ENCODE data around the gene VN1R5.
"Not testable (repeated sequence)": the region's sequence is repeated elsewhere in the genome, so short reads cannot be mapped to it uniquely, and the experiment has no call there.

VN1R5 gene

DNA sequence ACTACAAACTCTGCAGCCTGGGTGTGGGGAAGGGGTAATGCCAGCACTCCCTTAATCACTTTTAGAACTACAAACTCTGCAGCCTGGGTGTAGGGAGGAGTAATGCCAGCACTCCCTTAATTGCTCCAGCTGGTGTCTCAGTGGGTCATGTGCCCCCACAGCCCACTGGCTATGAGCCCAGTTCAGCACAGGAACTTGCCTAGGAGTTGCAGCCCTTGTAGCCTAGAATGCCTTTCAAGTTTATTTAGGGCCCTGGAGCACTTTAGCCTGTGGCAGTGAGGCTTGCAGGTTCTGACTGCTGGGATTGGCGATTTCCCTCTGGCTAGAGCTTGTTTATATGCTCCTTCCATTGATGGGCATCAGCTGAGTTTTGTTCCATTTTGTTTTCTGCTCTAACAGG is 17.1 kb downstream of the VN1R5 start:
- no peak for DNase-seq (ENCODE audit: low read depth)

DNA sequence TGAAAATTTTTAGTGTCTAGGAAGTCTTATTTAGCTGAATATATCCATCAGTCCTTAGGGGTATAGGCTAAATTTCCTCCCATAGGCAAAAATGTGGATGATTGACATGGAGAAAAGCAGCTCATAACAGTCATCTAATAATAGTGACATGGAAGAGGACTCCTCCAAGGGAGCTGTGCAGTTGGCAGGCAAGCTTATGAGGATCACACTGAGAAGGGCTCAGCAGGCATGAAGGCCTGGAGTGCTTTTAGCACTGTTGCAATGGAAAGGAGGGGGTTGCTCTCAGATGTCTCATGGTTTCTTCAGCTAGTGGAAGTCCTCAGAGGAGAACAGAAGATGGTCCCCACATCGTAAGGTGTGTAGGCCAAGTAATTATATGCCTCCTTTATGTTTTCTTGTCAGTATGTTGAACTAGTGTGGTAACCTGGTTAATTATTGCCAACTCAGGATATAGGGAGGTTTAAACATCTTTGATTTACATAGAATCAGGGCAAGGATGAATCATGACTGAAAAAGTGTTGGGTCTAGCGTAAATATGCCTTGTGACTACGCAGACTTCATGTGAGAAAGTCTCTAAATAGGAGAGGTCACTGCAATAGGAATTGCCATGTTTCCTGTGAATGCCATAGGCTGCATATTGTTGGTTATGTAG is 18.9 kb downstream of the VN1R5 start:
- DNase-seq (ENCODE audit: low read depth) = no peak

DNA sequence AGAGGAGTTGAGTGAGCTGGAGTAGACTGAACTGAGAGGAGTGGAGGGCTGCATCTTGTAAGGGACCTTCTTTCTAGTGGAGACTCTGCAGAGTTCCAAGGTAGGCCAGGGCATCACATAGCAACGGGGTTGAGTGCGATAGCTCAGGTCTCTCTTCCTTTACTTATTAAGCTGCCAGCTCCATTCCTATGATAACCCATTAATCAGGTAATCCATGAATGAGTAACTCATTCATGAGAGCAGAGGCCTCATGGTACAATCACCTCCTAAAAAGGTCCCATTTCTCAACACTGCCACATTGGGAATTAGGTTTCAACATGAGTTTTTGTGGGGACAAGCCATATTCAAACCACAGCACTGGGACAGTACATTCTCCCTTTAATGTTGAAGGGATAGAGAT is 21.3 kb downstream of the VN1R5 start:
- no peak for DNase-seq (ENCODE audit: low read depth)

DNA sequence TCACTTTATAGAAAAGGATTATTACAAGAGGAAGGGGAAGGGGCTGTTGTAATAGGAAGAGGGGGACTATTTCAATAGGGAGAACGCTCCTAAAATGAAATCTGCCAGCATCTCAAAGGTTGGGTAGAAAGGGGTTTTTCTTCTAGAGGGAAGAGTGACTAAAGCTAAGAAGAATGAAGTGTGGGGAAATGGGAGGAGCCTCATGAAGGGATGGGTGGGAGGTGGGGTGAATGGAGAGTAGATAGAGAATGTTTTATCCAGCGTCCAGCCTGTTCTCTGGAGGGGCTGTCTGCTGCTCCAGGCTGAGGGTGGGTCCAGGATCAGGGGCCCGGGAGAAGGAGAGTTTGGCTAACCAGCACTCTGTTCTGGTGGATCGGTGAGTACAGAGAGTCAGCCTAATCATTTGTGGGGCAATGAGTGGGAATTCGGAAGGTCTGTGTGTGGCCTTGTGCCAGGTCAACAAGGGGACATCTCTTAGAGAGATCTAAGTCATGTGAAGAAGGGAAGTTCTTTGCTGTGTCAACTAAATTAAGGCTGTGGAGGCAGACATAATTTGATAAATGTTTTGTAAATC is 25.2 kb downstream of the VN1R5 start:
- no peak for DNase-seq (ENCODE audit: low read depth)

DNA sequence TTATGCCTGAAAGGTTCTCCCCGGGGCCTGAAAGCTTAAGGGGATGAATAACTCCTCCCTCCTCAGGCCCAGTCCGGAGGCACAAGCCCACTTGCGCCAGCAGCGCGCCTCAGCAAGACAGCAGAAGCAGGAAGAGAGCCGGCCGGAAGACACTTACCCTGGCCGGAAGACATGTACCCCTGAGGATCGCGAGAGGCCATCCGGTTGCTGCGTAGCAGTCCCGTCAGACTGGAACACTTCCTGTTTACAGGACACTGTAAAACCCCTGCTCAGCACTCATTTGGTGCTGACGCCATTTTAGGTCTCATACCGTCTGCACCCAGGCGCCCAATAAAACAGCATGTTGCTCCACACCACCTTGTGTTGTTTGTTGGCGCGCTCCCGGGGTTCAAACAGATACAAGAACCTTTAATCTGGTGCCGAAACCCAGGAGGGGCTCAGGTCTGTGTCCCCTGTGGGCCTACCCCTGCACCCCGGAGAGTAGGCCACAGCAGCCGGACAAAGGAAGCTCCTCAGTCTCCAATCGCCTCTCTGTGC is 30.3 kb downstream of the VN1R5 start:
- no peak for DNase-seq (ENCODE audit: low read depth)

DNA sequence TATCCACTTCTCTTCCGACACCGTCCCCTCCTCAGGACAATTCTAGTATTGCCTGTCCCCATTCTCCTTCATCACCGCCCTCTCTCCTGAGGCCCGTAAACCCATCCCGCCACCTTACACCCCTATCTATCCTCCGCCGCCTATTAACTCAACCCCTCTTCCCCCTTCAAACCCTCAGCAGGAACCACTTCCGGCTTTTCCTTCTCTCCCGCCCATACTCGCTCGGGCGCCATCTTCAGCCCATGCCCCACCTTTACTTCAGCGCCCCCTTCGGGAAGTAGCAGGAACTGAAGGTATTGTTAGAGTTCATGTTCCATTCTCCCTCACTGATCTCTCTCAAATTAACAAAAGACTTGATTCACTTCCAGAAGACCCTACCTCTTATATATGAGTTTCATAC is 31.6 kb downstream of the VN1R5 start:
- no peak for DNase-seq (ENCODE audit: low read depth)

DNA sequence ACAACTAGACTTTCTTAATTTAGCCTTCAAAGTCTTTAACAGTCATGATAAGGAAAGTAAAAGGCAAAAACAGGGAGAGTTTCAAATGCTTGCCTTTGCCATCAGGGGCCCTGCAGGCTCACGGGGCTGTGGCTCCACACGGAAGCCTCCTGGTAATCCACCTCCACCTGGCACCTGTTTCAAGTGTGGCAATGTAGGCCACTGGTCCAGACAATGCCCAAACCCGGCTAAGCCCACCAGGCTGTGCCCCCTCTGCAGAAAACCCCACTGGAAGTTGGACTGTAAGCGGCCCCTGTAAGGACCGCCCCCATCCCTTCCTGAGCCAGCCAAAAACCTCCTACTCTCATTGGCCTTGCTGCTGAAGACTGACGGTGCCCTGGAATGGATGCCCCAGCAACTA is 32.5 kb downstream of the VN1R5 start:
- no peak for DNase-seq (ENCODE audit: low read depth)

DNA sequence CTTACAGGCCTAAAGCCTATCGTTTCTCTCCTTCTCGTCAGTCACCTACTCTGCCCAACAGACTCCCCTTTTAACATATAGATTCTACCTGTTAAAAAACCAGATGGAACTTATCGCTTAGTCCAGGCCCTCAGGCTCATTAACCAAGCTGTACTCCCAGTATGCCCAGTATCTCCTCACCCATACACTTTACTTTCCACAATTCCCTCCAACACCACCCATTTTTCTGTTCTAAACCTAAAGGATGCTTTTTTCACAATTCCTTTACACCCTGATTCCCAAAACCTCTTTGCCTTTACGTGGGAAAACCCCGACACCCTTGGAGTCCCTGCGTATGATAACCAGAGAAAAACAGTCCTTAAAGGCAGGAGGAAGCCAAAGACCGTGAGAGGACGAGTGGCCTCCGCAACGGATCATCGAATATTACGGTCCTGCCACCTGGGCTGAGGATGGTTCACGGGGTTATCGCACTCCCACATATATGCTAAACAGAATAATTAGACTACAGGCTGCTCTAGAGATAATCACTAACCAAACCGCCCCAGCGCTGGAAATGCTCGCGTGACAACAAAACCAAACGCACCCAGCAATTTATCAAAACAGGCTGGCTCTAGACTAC is 33.5 kb downstream of the VN1R5 start:
- not testable (repeated sequence) for DNase-seq (ENCODE audit: low read depth)

DNA sequence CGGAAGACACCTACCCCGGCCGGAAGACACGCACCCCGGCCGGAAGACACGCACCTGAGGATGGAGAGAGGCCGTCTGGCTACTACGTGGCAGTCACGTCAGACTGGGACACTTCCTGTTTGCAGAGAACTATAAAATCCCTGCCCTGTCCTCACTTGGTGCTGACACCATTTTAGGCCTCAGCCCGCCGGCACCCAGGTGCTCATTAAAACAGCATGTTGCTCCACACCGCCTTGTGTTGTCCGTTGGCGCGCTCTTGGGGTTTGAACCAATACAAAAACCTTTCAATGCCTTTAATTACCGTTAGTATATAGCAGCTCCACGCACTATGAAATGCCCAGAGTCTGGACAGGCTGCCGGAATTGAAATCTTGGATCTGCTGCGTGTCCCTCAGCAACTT is 34.7 kb downstream of the VN1R5 start:
- DNase-seq (ENCODE audit: low read depth) = no peak

DNA sequence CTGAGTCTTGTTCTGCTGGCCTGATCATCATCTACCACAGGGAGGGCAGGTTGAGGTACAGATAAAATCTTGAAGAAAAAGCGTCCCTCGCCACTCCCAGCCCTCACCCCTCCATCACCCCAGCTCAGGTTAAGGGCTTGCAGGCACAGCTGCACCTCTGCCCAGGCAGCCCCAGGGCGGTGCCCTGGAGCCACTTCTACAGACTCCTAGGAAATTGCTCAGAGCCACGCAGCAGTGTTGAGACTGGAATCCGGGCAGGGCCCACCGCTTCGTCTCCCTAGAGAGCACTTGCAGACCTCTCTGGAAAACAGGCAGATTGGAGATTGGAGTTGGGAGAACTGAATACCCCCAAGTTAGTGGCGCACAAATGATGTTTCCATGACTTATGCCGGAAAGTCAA is 35.3 kb downstream of the VN1R5 start:
- DNase-seq (ENCODE audit: low read depth) = no peak

DNA sequence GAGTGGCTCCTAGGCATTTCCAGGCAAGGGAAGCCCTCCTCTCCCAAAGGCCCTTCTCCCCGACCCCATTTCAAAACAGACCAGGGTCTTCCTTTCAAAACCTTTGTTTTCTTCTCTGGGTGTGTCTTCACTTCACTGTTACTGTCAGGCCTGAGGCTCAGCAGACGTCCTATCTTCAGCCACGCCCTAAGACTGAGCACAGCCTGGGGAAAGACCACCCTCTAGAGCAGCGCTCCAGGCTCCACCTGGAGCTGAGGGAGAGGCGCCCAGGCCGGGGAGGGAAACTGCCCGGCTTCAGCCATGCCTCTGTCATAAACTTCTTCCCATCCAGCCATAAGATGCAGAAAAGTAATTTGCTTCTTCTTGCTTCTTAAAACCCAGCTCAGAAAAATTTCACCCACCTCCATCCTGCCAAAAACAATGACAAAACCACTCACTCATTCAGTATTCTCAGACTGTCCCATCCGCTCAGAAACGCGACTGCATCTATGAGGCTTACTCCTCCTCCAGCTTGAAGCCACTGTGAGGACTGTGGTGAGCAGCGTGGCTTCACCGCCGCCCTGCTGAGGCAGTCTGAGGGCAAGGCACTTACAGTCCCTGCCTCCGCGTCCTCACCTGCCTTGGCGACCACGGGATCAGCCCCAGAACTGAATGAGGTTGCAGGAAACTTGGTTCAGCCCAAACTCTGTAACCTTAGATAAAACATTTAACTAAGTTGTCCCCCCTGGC is 36.1 kb downstream of the VN1R5 start:
- no peak for DNase-seq (ENCODE audit: low read depth)

DNA sequence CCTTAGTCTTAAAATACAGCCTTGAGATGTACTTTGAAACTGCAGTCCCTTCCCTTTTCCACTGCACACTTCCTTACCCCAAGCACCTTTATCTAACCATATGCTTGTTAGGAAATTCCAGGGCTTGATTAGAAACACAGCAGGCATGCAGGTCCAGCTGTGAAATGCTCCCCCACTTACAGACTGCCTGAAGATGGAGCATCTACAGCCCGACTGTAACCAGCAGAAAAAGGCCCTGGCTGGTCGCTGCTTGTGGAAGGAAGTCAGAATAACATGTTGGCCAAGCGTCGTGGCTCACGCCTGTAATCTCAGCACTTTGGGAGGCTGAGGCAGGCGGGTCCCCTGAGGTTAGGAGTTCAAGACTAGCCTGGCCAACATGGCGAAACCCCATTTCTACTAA is 37.2 kb downstream of the VN1R5 start:
- no peak for DNase-seq (ENCODE audit: low read depth)

DNA sequence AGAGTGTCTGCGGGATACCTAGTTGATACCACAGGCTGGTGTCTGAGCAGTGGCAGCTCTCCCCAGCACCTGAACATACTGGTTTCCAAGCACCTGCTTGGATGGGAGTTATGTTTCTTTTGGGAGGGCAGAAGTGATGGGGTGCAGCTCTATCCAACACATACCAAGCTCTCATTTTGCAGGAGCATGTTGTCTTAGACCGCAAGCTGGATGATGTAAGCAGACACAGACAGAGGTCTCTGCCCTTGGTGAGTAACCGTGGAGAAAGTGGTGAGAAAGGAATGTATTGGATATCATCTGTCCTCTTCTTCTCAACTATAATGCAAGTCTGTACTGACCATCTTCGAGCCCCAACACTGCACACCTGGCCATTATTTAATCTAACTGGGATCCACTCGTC is 38.4 kb downstream of the VN1R5 start:
- no peak for DNase-seq (ENCODE audit: low read depth)

DNA sequence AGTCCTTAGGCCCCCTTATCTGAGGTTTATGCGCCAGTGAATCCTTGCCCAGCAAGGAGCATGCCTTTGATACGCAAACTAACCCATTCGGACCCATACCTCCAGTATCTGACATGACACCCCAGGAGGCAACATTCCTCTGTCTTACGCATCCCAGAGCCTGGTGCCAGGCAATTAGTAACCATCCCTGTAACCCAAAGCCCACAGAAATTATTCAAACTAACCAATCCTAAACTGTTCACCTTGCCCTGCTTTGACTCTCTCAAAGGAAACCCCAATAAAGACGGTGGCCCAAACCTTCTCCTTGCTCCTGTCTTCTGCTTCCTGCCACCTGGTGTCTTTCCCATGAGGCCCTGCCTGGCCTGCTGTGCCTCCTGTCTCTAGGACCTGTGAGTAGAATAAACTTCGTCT is 39.4 kb downstream of the VN1R5 start:
- DNase-seq (ENCODE audit: low read depth) = no peak

DNA sequence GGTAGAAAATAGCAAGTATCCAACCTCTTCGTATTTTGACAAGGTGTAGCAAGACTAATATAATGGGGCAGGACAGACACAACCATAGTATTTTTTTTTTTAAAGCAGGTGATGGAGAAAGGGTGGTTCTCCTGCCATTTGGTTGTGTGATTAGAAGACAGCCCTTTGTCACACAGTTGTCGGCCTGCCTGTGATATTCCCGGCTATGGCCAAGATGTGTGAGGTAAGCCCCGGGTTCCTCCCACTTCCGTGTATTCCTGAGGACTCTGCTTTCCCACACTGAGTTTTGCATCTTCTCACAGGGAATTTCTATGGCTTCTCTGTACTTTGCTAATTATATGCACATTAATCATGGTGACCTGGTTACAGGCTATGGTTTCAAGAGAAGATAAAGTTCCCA is 39.9 kb downstream of the VN1R5 start:
- DNase-seq (ENCODE audit: low read depth) = no peak

DNA sequence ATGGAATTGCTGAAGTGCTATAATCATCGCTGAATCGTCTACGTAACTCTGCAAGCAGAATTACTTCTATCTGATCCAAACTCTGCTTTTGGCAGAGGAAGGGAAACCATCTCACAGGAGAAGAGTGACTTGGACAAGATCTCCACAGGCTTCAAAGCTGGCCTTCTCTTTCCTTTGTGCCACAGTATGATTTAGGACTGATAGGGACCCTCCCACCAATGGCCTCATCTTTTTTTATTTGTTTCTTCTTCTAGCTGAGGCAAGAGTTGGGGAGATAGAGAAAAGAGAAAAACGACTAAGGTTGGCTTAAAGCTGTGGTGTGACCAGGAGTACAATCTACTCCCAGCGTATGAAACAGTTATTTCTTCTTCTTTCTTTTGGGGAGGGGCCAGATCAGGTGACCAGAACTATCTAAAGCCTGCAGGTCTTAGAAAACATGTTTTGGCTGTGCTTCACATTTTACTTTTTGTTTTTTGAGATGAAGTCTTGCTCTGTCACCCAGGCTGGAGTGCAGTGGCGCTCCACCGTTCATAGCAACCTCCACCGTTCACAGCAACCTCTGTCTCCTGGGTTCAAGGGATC is 40.8 kb downstream of the VN1R5 start:
- no peak for DNase-seq (ENCODE audit: low read depth)

DNA sequence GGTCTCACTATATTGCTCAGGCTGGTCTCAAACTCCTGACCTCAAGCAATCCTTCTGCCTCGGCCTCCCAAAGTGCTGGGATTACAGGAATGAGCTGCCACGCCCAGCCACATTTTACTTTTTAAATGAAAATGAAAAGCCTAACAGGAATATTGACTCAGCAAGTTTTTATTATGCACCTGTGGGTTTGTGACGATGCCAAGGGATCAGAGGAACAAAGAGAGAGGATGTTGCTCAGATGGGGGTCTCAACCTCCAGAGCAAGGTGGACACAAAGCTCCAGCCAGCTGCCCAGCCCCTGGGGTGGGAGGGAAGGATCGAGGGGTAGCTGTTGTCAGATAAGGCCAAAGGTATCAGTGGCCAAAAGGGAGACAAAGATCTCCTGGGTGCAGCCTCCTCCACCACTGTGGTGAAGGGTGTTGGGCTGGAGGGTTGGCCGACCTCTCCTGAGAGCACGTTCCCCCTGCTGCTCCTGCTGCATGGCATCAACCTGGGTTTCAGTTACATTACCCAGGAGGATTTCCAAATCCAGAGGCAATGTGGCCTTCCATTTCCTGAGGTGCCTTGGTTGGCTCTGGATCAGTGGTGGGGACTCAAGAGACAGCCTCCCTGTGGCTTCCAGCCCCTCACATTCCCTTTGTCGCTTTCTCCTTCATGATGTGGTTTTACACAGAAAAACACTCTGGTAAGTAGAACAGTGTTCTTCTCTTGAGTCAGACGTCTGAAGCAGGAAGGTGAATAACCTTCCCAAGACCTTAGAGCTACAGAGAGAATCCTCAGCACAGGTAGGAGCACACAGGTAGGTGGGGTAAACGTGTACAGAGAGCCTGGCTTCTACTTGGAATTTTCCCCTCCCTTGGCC is 41.6 kb downstream of the VN1R5 start:
- DNase-seq (ENCODE audit: low read depth) = no peak

DNA sequence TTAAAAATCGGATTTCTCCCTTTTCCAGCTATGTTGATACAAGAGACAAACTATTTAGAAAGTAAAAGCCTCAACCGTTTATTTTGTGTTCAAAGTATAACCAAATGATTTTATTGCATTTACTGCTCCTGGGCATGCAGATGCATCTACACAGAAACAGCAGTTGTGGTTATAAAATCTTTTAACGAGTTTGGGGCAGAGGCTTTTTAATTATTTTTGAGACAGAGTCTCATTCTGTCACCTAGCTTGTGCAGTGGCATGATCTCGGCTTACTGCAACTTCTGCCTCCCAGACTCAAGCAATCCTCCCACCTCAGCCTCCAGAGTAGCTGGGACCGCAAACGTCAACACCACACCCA is 42.2 kb downstream of the VN1R5 start:
- no peak for DNase-seq (ENCODE audit: low read depth)

DNA sequence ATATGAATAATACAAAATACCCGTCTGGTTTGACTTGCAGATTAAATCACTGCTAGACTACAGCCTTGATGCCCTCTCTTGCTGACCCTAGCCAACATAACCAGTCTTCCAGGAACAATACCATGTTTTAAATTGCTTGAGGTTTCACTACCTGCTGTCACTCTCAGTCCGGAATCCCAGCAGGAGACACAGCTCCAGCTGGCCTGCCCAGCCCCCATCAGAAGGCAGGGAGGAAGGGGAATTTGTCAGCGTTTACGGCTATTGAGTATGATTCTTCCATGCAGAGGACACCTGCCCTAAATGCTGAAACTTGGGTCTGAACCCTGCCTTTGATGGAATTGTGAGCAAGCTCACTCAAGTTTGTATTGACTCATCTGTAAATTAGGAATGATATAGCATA is 42.8 kb downstream of the VN1R5 start:
- DNase-seq (ENCODE audit: low read depth) = no peak

DNA sequence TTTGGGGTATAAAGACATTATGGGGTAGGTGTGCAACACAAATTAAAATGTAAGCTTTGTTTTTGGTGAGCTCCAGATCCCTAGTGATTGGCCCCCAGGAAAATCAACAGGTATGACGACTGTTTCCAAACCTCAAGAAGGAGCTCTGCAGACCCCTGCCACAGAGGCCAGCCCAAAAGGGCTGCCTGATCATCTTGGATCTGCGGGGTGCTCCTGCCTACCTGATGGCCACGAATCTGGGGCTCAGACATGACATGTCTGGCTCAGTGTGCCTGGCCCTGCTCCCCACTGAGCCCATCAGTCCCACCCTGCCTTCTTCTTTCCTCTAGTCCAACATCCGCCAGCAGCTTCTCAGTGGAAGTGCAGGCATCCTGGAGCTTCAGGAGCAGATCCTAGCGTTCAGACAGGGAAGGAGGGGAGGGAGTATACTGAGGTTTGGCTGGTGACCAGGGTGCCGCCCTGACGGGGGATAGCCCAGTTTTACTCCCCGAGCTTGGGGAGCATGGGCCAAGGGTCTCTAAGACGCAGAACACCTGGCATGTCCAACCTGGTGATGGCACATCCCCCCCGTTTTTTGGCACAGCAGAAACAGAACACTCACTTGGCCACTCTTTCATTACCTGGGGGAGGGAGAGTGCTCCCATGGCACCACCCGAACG is 44.0 kb downstream of the VN1R5 start:
- no peak for DNase-seq (ENCODE audit: low read depth)

DNA sequence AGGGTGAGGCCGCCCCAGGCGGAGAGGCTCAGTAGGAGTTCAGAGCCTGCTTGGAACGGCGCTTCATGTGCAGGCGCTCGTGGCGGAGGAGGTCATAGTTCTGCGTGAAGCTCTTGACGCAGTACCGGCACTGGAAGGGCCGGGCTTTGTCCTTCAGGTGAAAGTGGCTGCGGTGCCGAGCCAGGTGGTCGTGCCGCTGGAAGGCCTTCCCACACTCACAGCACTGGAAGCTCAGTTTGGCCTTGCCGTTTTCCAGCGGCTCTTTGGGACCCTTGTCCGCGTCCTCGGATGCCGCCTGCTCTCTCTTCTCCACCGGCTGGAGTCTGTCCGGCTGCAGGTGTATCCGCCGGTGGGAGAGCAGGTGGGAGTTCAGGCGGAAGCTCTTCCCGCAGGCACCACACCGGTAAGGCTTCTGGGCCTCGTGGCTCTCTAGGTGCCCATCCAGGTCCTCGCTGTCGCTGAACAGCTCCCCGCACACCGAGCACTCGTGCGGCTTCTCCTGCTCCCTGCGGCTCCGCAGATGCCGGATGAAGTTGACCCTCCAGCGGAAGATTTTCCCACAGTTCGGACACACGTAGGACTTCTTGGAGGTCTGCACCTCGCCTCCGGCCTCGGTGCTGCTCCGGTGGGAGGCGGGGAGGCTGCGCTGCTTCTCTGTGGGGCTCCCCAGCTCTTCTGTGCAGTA is 44.8 kb downstream of the VN1R5 start:
- DNase-seq (ENCODE audit: low read depth) = no peak

Data from stimulated activated CD8-positive, alpha-beta memory T cell treated with anti-CD3 and anti-CD28 coated beads, Interleukin-12 subunit alpha, Interleukin-12 subunit beta, amount 100 ng/mL, for 1 hour (primary cell).